Measurements from ENCODE around the gene ZP3.
"Not testable (repeated sequence)": the region's sequence is repeated elsewhere in the genome, so short reads cannot be mapped to it uniquely, and the experiment has no call there.

ZP3 gene

DNA sequence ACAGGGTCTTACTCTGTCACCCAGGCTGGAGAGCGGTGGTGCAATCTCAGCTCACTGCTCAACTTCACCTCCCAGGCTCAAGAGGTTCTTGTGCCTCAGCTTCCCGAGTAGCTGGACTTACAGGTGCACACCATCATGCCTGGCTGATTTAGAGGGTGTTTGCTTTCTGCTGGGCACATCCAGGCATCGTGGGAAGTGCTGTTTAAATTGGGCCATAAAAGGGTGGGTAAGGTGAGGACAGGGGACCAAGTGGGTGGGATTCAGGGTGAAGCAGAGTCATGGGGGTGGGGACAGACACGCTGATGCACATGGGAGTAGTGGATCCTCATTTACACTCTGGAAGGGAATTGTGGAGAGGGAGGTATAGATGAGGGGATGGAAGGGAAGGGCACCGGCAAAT, 40.2 kb downstream of the ZP3 start:
- H2BK12ac ChIP-seq (ENCODE audit: low read length); H2AFZ ChIP-seq (ENCODE audit: low read length); H3K79me1 ChIP-seq (ENCODE audit: low read depth, low read length); H3K9me3 ChIP-seq (replicated peaks in 1 of 2; ENCODE audit: control insufficient read depth in 2 of 2, insufficient read depth in 1 of 2, low read depth in 1 of 2, low read length in 2 of 2); H2BK15ac ChIP-seq (ENCODE audit: low read length); H3K4me2 ChIP-seq (ENCODE audit: insufficient read depth, low read length, poor library complexity, severe bottlenecking); DNase-seq (ENCODE audit: low spot score); H2AK5ac ChIP-seq (ENCODE audit: low read depth, low read length); H3K14ac ChIP-seq (ENCODE audit: low read length); H3K27me3 ChIP-seq (ENCODE audit: control insufficient read depth in 3 of 3, insufficient read depth in 3 of 3, low read depth in 1 of 3, low read length in 3 of 3); H3K4me3 ChIP-seq (ENCODE audit: low read length in 2 of 2); H4K8ac ChIP-seq (ENCODE audit: low read depth, low read length); H2BK120ac ChIP-seq (ENCODE audit: low read depth, low read length); H4K91ac ChIP-seq (ENCODE audit: low read depth, low read length, poor library complexity); H2BK5ac ChIP-seq (ENCODE audit: low read length); H3K4ac ChIP-seq (ENCODE audit: low read length); H3K27ac ChIP-seq (replicated peaks; ENCODE audit: low read length); H3K36me3 ChIP-seq (replicated peaks in 1 of 2; ENCODE audit: control insufficient read depth in 2 of 2, insufficient read depth in 2 of 2, low read length in 2 of 2); H3K4me1 ChIP-seq (ENCODE audit: control insufficient read depth in 2 of 2, insufficient read depth in 1 of 2, low read depth in 1 of 2, low read length in 2 of 2); H3K9ac ChIP-seq (ENCODE audit: low read depth, low read length, poor library complexity); H3K18ac ChIP-seq (ENCODE audit: low read length); H3K23ac ChIP-seq (ENCODE audit: low read depth, low read length, poor library complexity): not testable (repeated sequence)
- WGBS, 2 donors (ENCODE audit: extremely low coverage in 2 of 2, insufficient read length in 2 of 2, insufficient replicate concordance in 1 of 2): no CpG with 5 or more reads among the region's 5 CpGs

DNA sequence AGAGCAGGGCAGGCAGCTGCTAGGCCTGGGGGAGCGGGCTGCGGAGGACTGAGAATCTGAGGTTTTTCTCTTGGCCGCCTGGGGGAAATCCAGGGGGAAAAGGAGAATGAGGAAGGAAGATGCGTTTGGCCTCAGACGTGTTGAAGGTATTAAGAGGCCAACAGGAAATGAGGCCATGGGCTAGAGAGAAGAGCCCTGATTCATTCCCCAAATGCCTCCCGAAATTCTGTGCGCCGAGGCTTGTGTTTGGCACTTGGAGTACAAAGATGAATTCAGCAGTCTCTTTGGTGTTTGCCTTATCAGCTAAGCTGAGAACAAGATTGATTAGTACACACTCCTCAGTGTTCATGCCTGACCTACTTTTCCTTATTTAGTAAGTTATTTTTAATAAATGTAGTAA, 41.2 kb downstream of the ZP3 start:
- not testable (repeated sequence) for H3K79me1 ChIP-seq (ENCODE audit: low read depth, low read length); H3K18ac ChIP-seq (ENCODE audit: low read length)
- no CpG with 5 or more reads among the region's 8 CpGs for WGBS, 2 donors (ENCODE audit: extremely low coverage in 2 of 2, insufficient read length in 2 of 2, insufficient replicate concordance in 1 of 2)

DNA sequence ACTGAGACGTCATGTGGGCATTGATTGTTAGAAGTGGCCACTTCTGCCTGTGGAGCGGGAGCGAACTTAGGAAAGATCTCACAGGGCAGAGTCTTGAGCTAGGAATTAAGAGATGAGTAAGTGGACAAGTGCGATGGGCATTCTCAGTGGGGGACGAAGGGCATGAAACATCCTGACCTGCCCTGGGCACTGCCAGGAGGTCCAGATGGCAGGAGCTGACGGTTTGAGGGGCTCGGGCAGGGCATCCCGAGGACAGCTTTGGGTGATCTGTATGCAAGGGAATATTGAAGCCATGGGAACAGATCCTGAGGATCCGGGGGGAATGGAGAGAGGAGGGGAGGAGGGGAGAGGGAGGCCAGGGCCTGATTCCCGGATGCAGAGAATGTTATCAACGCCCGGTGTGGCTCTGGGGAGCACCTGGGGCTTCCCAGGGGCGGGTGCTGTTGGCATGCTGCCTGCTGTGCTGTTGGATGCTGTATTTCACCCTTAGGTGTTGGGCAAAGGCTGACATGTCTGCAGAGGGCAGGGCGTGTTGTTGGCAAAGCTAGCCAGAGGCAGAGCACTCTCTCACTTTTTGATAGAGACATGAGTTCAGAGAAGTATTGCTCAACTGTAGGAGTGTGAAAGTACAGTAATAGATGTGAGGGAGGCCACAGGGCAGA, 43.1 kb downstream of the ZP3 start:
- not testable (repeated sequence) for H3K27me3 ChIP-seq (ENCODE audit: control insufficient read depth in 3 of 3, insufficient read depth in 3 of 3, low read depth in 1 of 3, low read length in 3 of 3); H3K9ac ChIP-seq (ENCODE audit: low read depth, low read length, poor library complexity); DNase-seq (ENCODE audit: low spot score); H4K8ac ChIP-seq (ENCODE audit: low read depth, low read length); H2BK15ac ChIP-seq (ENCODE audit: low read length); H3K4me2 ChIP-seq (ENCODE audit: insufficient read depth, low read length, poor library complexity, severe bottlenecking); H3K9me3 ChIP-seq (replicated peaks in 1 of 2; ENCODE audit: control insufficient read depth in 2 of 2, insufficient read depth in 1 of 2, low read depth in 1 of 2, low read length in 2 of 2); H3K27ac ChIP-seq (replicated peaks; ENCODE audit: low read length); H3K4me1 ChIP-seq (ENCODE audit: control insufficient read depth in 2 of 2, insufficient read depth in 1 of 2, low read depth in 1 of 2, low read length in 2 of 2); H3K36me3 ChIP-seq (replicated peaks in 1 of 2; ENCODE audit: control insufficient read depth in 2 of 2, insufficient read depth in 2 of 2, low read length in 2 of 2); H2AFZ ChIP-seq (ENCODE audit: low read length); H2BK5ac ChIP-seq (ENCODE audit: low read length); H2AK5ac ChIP-seq (ENCODE audit: low read depth, low read length); H2BK12ac ChIP-seq (ENCODE audit: low read length); H3K79me1 ChIP-seq (ENCODE audit: low read depth, low read length); H3K14ac ChIP-seq (ENCODE audit: low read length); H3K23ac ChIP-seq (ENCODE audit: low read depth, low read length, poor library complexity); H3K4ac ChIP-seq (ENCODE audit: low read length); H3K4me3 ChIP-seq (ENCODE audit: low read length in 2 of 2); H4K91ac ChIP-seq (ENCODE audit: low read depth, low read length, poor library complexity); H2BK120ac ChIP-seq (ENCODE audit: low read depth, low read length); H3K18ac ChIP-seq (ENCODE audit: low read length)
- WGBS, 2 donors (ENCODE audit: extremely low coverage in 2 of 2, insufficient read length in 2 of 2, insufficient replicate concordance in 1 of 2): no CpG with 5 or more reads among the region's 14 CpGs

More for the DNA sequence above, 41.2 kb downstream of the ZP3 start:
- not testable (repeated sequence) for H3K23ac ChIP-seq (ENCODE audit: low read depth, low read length, poor library complexity); H2AK5ac ChIP-seq (ENCODE audit: low read depth, low read length); H3K27ac ChIP-seq (replicated peaks; ENCODE audit: low read length); H3K4me1 ChIP-seq (ENCODE audit: control insufficient read depth in 2 of 2, insufficient read depth in 1 of 2, low read depth in 1 of 2, low read length in 2 of 2); H3K14ac ChIP-seq (ENCODE audit: low read length); H4K91ac ChIP-seq (ENCODE audit: low read depth, low read length, poor library complexity); H2AFZ ChIP-seq (ENCODE audit: low read length); H2BK120ac ChIP-seq (ENCODE audit: low read depth, low read length); H2BK12ac ChIP-seq (ENCODE audit: low read length); H3K27me3 ChIP-seq (ENCODE audit: control insufficient read depth in 3 of 3, insufficient read depth in 3 of 3, low read depth in 1 of 3, low read length in 3 of 3); H3K4ac ChIP-seq (ENCODE audit: low read length); H3K36me3 ChIP-seq (replicated peaks in 1 of 2; ENCODE audit: control insufficient read depth in 2 of 2, insufficient read depth in 2 of 2, low read length in 2 of 2); DNase-seq (ENCODE audit: low spot score); H3K9ac ChIP-seq (ENCODE audit: low read depth, low read length, poor library complexity); H2BK5ac ChIP-seq (ENCODE audit: low read length); H4K8ac ChIP-seq (ENCODE audit: low read depth, low read length); H3K4me3 ChIP-seq (ENCODE audit: low read length in 2 of 2); H3K4me2 ChIP-seq (ENCODE audit: insufficient read depth, low read length, poor library complexity, severe bottlenecking); H2BK15ac ChIP-seq (ENCODE audit: low read length); H3K9me3 ChIP-seq (replicated peaks in 1 of 2; ENCODE audit: control insufficient read depth in 2 of 2, insufficient read depth in 1 of 2, low read depth in 1 of 2, low read length in 2 of 2)

DNA sequence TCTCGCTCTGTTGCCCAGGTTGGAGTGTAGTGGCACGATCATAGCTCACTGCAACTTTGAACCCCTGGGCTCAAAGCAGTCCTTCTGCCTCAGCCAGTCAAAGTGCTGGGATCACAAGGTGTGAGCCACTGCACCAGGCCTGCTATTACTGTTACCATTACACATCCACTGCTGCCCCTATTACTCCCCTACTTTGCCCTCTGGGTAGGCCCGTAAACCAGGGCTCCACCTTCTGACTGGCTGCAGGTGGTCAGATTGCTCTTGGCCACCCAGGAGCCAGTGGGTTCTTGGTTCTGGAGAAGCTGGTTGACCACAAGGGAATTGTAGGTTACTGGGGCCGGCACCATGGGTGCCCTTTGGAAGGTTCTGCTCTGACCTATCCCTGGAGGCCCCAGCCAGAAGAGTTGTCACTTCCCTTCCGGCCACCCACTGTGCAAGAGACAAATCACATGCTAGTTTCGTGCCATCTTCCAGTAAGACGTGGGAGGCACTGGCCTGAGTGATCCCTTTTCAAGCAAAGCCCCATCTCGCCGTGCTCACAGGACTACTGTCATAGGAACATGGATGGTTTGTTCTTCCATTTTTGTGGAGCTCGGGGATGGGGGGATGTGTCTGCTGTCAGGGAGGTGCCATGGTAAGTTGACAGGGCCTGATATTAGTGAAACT, 46.9 kb downstream of the ZP3 start:
- H3K18ac ChIP-seq (ENCODE audit: low read length); H3K14ac ChIP-seq (ENCODE audit: low read length); H2BK15ac ChIP-seq (ENCODE audit: low read length); H4K8ac ChIP-seq (ENCODE audit: low read depth, low read length); H3K27me3 ChIP-seq (ENCODE audit: control insufficient read depth in 3 of 3, insufficient read depth in 3 of 3, low read depth in 1 of 3, low read length in 3 of 3); H2AK5ac ChIP-seq (ENCODE audit: low read depth, low read length); H2BK120ac ChIP-seq (ENCODE audit: low read depth, low read length); H3K23ac ChIP-seq (ENCODE audit: low read depth, low read length, poor library complexity); H3K36me3 ChIP-seq (replicated peaks in 1 of 2; ENCODE audit: control insufficient read depth in 2 of 2, insufficient read depth in 2 of 2, low read length in 2 of 2); H3K27ac ChIP-seq (replicated peaks; ENCODE audit: low read length); H2AFZ ChIP-seq (ENCODE audit: low read length); H2BK5ac ChIP-seq (ENCODE audit: low read length); H3K4me3 ChIP-seq (ENCODE audit: low read length in 2 of 2); H3K4ac ChIP-seq (ENCODE audit: low read length); H3K4me2 ChIP-seq (ENCODE audit: insufficient read depth, low read length, poor library complexity, severe bottlenecking); H2BK12ac ChIP-seq (ENCODE audit: low read length); H4K91ac ChIP-seq (ENCODE audit: low read depth, low read length, poor library complexity); H3K4me1 ChIP-seq (ENCODE audit: control insufficient read depth in 2 of 2, insufficient read depth in 1 of 2, low read depth in 1 of 2, low read length in 2 of 2); DNase-seq (ENCODE audit: low spot score); H3K9me3 ChIP-seq (replicated peaks in 1 of 2; ENCODE audit: control insufficient read depth in 2 of 2, insufficient read depth in 1 of 2, low read depth in 1 of 2, low read length in 2 of 2); H3K79me1 ChIP-seq (ENCODE audit: low read depth, low read length); H3K9ac ChIP-seq (ENCODE audit: low read depth, low read length, poor library complexity): not testable (repeated sequence)
- WGBS, 2 donors (ENCODE audit: extremely low coverage in 2 of 2, insufficient read length in 2 of 2, insufficient replicate concordance in 1 of 2): no CpG with 5 or more reads among the region's 10 CpGs
